MCF 10A (cell line): ENCODE results near the gene AGMO. TPM values are rescaled to one million over a fixed set of nuclear protein-coding genes. Genes with fewer than 3 reads are reported as not detected.

Source experiments
- BruUV-seq: library from RNA; stranded (reverse); fragments of 400-500 nt; replicated peaks from 2 replicates; lab custom pipeline; 2021; lab: Mats Ljungman, UMichigan
- CTCF ChIA-PET: fragments of 300-600 bp; sonication (Branson Sonifier 250); formaldehyde crosslinking; extraction: SDS; loops from one replicate; lab custom pipeline; 2021; ENCODE audit warnings: antibody characterized with exemption, inconsistent platforms; lab: Yijun Ruan, JAX
- POLR2A ChIA-PET: fragments of 300-600, 350-650 bp; sonication (Branson Sonifier 250); formaldehyde crosslinking; extraction: SDS; loops from one replicate; lab custom pipeline; 2020; ENCODE audit warnings: antibody characterized with exemption, inconsistent platforms; lab: Yijun Ruan, JAX
- DNase-seq: peaks from one replicate; pipeline ENCODE4 v3.0.0-alpha.2; 2018; ENCODE audit not compliant: unreplicated experiment
- H3K27ac Mint-ChIP-seq: one replicate; pipeline ENCODE4 v1.8.0; 2022; ENCODE audit warnings: mild to moderate bottlenecking, low read depth, mixed read lengths; ENCODE audit not compliant: unreplicated experiment
- H3K27me3 Mint-ChIP-seq: one replicate; pipeline ENCODE4 v1.8.0; 2022; ENCODE audit warnings: mixed read lengths; ENCODE audit not compliant: insufficient read depth, unreplicated experiment
- H3K36me3 Mint-ChIP-seq: one replicate; pipeline ENCODE4 v1.8.0; 2022; ENCODE audit warnings: mild to moderate bottlenecking, moderate library complexity, mixed read lengths; ENCODE audit not compliant: insufficient read depth, unreplicated experiment
- H3K4me1 Mint-ChIP-seq: one replicate; pipeline ENCODE4 v1.8.0; 2022; ENCODE audit warnings: mixed read lengths; ENCODE audit not compliant: insufficient read depth, unreplicated experiment
- H3K4me3 Mint-ChIP-seq: one replicate; pipeline ENCODE4 v1.8.0; 2022; ENCODE audit warnings: mild to moderate bottlenecking, moderate library complexity, mixed read lengths; ENCODE audit not compliant: unreplicated experiment
- H3K9me3 Mint-ChIP-seq: one replicate; pipeline ENCODE4 v1.8.0; 2022; ENCODE audit warnings: mixed read lengths; ENCODE audit not compliant: unreplicated experiment
- CTCF ChIP-seq: fragments of 200-600 bp; IDR thresholded peaks from one replicate; pipeline ENCODE4 v1.8.0; 2022; ENCODE audit warnings: antibody characterized with exemption, mild to moderate bottlenecking; ENCODE audit not compliant: unreplicated experiment
- intact Hi-C: fragments of 100-400 bp; cut with micrococcal nuclease; formaldehyde crosslinking; loops from 2 replicates; pipeline ENCODE4 v1.14.1; 2022
- total RNA-seq: library from RNA; stranded (reverse); gene quantifications from 2 replicates; pipeline ENCODE4 v1.2.3, GENCODE V29; 2022

The AGMO gene
- total RNA-seq, 1 experiment from 2014 or later = not detected

- TF ChIP-seq CTCF = no peak
- POLR2A ChIA-PET = no interaction called here
- Mint-ChIP-seq H3K27ac (no peak overlapping the region), H3K4me1 (no peaks in the 10 kb centered on the region), H3K27me3 (peaks cover 69% of the 10 kb centered on the region), H3K4me3 (no peak overlapping the region), H3K9me3 (no peaks in the 10 kb centered on the region), H3K36me3 (no peaks in the 10 kb centered on the region)
- CTCF ChIA-PET = interaction anchor here (0.8 kb wide), 1 partner anchor 301 kb away, joined by 7 read pairs; no protein-coding TSS in a partner anchor
- no peak for DNase-seq
- intact Hi-C loops = no loop called here
- BruUV-seq = no TSS peak
Observed at GRCh38 chr7:15504351-15504750, 57.5 kb downstream of the AGMO start.

DNA sequence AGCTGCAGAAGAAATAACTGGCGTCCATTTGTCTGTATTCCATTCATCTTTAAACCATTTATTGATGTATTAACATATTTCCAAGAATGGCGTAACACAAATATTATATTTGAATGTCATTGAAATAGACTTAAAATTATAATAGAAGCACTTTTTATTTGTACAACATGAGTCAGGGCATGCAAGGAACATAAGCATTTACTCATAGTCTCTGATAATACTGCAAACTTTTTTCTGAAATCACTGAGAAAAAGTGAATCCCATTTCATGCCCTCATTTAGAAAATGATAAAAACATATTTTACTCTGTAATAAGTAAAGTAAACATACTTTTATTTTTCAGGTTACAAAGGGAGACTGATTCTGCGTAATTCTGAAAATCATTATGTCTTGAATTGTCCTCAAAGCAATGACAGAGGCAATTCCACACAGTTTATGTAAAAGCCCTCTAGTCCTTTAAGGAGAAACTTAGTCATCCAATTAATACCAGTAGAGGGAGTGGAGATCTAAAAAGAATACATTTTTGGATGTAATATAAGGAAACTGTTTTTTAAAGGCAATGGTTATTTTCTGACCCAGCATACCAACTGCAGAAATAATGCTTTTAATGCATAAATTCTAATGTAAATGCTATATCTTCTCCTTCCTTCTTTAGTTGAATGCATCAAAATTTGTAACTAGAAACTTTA, 58.1 kb downstream of the AGMO start:
- CTCF ChIA-PET = interaction anchor here (0.6 to 0.8 kb wide), 2 partner anchors 76 to 301 kb away, joined by 3 to 7 read pairs; no protein-coding TSS in a partner anchor
- no peak for TF ChIP-seq CTCF
- intact Hi-C loops = no loop called here
- Mint-ChIP-seq H3K36me3 (no peaks in the 10 kb centered on the region), H3K4me1 (no peaks in the 10 kb centered on the region), H3K9me3 (no peaks in the 10 kb centered on the region), H3K4me3 (no peak overlapping the region), H3K27ac (no peak overlapping the region), H3K27me3 (peaks cover 63% of the 10 kb centered on the region)
- POLR2A ChIA-PET = no interaction called here
- DNase-seq = no peak
- BruUV-seq = no TSS peak

DNA sequence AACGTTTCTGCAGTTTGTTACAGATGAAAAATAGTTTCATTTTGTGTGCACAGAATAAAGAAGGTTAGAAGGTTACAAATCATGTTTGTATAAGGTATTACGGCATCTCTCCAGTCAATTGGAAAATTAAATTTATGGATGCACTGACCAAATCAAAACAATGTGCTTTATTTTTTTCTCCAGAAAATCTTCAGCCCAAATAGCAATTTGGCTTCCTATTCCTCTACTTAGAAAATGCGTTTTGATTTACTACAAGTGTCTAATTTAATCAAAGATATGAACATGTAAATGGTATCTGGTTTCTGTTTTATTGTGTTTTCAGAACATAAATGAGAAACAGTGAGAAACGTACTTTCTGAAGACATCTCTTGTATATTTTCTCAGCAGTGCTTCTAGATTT, 63.4 kb downstream of the AGMO start:
- ChIA-PET CTCF (no interaction called here), POLR2A (no interaction called here)
- H3K4me1 Mint-ChIP-seq = no peaks in the 10 kb centered on the region
- DNase-seq = no peak
- no peaks in the 10 kb centered on the region for H3K36me3 Mint-ChIP-seq
- no peak overlapping the region for H3K27ac Mint-ChIP-seq
- BruUV-seq = no TSS peak
- TF ChIP-seq CTCF = no peak
- H3K9me3 Mint-ChIP-seq = no peaks in the 10 kb centered on the region
- intact Hi-C loops = no loop called here
- H3K4me3 Mint-ChIP-seq = no peak overlapping the region
- peaks cover 41% of the 10 kb centered on the region for H3K27me3 Mint-ChIP-seq

- intact Hi-C loops = no loop called here
- Mint-ChIP-seq H3K4me1 (no peaks in the 10 kb centered on the region), H3K4me3 (no peak overlapping the region), H3K27me3 (peaks cover 35% of the 10 kb centered on the region), H3K27ac (no peak overlapping the region), H3K9me3 (no peaks in the 10 kb centered on the region), H3K36me3 (no peaks in the 10 kb centered on the region)
- no TSS peak for BruUV-seq
- TF ChIP-seq CTCF = no peak
- no peak for DNase-seq
- ChIA-PET CTCF (interaction anchor here (0.6 kb wide), 1 partner anchor 1646 kb away, joined by 3 read pairs; no protein-coding TSS in a partner anchor), POLR2A (no interaction called here)
Observed at GRCh38 chr7:15495170-15495569, 66.6 kb downstream of the AGMO start.
